Keratinocyte (primary cell): Measurements from ENCODE around the gene PYCR2. TPM values are rescaled to one million over a fixed set of nuclear protein-coding genes. Genes with fewer than 3 reads are reported as not detected.

Experiments
- DNase-seq: peaks from one replicate; pipeline ENCODE4 v3.0.0-alpha.2; 2011; ENCODE audit warnings: low read depth, missing footprints, low spot score
- FAIRE-seq: peaks from 2 replicates; lab custom pipeline; 2011; peaks lifted over from hg19 to GRCh38; lab: Jason Lieb, UNC
- H2AFZ ChIP-seq: 2 replicates; pipeline ENCODE4 v1.6.0; 2012; ENCODE audit warnings: low read length, control low read depth, inconsistent platforms; ENCODE audit not compliant: control insufficient read depth
- H3K27ac ChIP-seq: 2 replicates; pipeline ENCODE4 v1.5.1; 2011; ENCODE audit warnings: low read length; ENCODE audit not compliant: control insufficient read depth, insufficient read depth
- H3K27me3 ChIP-seq: 3 replicates; pipeline ENCODE4 v1.6.0; 2011; ENCODE audit warnings: low read length; ENCODE audit not compliant: control insufficient read depth, insufficient read depth; ENCODE audit errors: extremely low read depth
- H3K36me3 ChIP-seq, 2 experiments: 2 replicates in 1 of 2; 3 replicates in 1 of 2; pipeline ENCODE4 v1.5.1; 2011; ENCODE audit warnings: low read length in 2 of 2, mild to moderate bottlenecking in 1 of 2; ENCODE audit not compliant: control insufficient read depth in 2 of 2, insufficient read depth in 2 of 2; ENCODE audit errors: extremely low read depth in 1 of 2
- H3K4me1 ChIP-seq: 3 replicates; pipeline ENCODE4 v1.5.1; 2011; ENCODE audit warnings: low read length; ENCODE audit not compliant: control insufficient read depth, insufficient read depth; ENCODE audit errors: extremely low read depth
- H3K4me2 ChIP-seq: 3 replicates; pipeline ENCODE4 v1.6.0; 2011; ENCODE audit warnings: low read depth, low read length; ENCODE audit not compliant: control insufficient read depth, insufficient read depth; ENCODE audit errors: extremely low read depth
- H3K4me3 ChIP-seq, 3 experiments: fragments of 200-600 bp in 1 of 3; sonication (generic) in 1 of 3; 2 replicates in 2 of 3; 3 replicates in 1 of 3; pipeline ENCODE4 v1.5.1; 2011 to 2016; ENCODE audit warnings: low read length in 3 of 3, mild to moderate bottlenecking in 3 of 3, control low read depth in 2 of 3, inconsistent platforms in 1 of 3, low read depth in 1 of 3, mixed read lengths in 1 of 3, mixed run types in 1 of 3, moderate library complexity in 1 of 3; ENCODE audit not compliant: control insufficient read depth in 2 of 3, insufficient read depth in 2 of 3; ENCODE audit errors: extremely low read depth in 1 of 3
- H3K79me2 ChIP-seq: 2 replicates; pipeline ENCODE4 v1.6.0; 2012; ENCODE audit warnings: low read length; ENCODE audit not compliant: control insufficient read depth, insufficient read depth
- H3K9ac ChIP-seq: 3 replicates; pipeline ENCODE4 v1.6.0; 2011; ENCODE audit warnings: low read length; ENCODE audit not compliant: control insufficient read depth, insufficient read depth; ENCODE audit errors: extremely low read depth
- H3K9me1 ChIP-seq: 3 replicates; pipeline ENCODE4 v1.6.0; 2011; ENCODE audit warnings: low read length; ENCODE audit not compliant: control insufficient read depth, insufficient read depth; ENCODE audit errors: extremely low read depth
- H3K9me3 ChIP-seq: 2 replicates; pipeline ENCODE4 v1.5.1; 2012; ENCODE audit warnings: low read depth, low read length; ENCODE audit not compliant: control insufficient read depth
- H4K20me1 ChIP-seq: 3 replicates; pipeline ENCODE4 v1.6.0; 2011; ENCODE audit warnings: low read length; ENCODE audit not compliant: control insufficient read depth, insufficient read depth; ENCODE audit errors: extremely low read depth
- CTCF ChIP-seq, 3 experiments: IDR thresholded peaks in 1 of 3; conservative IDR thresholded peaks in 1 of 3; optimal IDR thresholded peaks in 1 of 3; 2 replicates in 2 of 3; 3 replicates in 1 of 3; pipeline versions ENCODE3 to v1.5.1; 2011; ENCODE audit warnings: low read length in 3 of 3, mild to moderate bottlenecking in 3 of 3, moderate library complexity in 2 of 3, control low read depth in 1 of 3, inconsistent platforms in 1 of 3; ENCODE audit not compliant: insufficient read depth in 2 of 3; ENCODE audit errors: extremely low read depth in 1 of 3
- EZH2 ChIP-seq: IDR thresholded peaks from one replicate; pipeline ENCODE4 v1.6.1; 2012; ENCODE audit warnings: inconsistent platforms, mild to moderate bottlenecking, low read length, moderate library complexity
- dilution Hi-C: fragments of 300-500 bp; cut with MboI; formaldehyde crosslinking; loops from one replicate; pipeline ENCODE4 v1.7.0; 2020; ENCODE audit warnings: low sequenced_read_pairs; ENCODE audit not compliant: extremely low pct_ligation_motif_present
- polyA plus RNA-seq, 5 experiments: library from polyadenylated mRNA; depleted of rRNA in 3 of 5; stranded (reverse) in 3 of 5; stranded (forward) in 1 of 5; unstranded in 1 of 5; fragments of >200 nt; gene quantifications; 1 replicate in 1 of 5; 2 replicates in 3 of 5; 3 replicates in 1 of 5; pipeline versions ENCODE4 v1.2.1 to v1.2.3, GENCODE V29; 2011 to 2012; ENCODE audit warnings: missing spikeins in 2 of 5, low read depth in 1 of 5, low replicate concordance in 1 of 5

The PYCR2 gene
- polyA plus RNA-seq, 1 donor (not counting 4 experiments of a cell fraction or from before 2014, with no cell fraction given) = 45.5 TPM

DNA sequence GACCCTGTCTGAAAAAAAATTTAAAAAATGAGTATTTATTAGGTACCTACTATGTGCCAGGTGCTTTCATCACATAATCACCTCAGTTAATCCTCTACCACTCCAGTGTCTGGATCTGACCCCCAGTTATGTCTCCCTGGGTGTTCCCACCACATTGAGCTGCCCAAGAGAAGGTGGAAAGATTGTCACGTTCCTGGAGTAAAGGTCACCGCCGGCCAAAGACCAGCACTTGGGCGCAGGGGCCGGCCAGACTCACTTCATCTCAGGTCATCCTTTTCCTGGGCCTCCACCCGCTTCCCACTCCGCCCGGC is 714 bp downstream of the PYCR2 start:
- peaks cover 4 to 20% of the 10 kb centered on the region in 2 experiments for H3K36me3 ChIP-seq
- DNase-seq (no peak), FAIRE-seq (no peak)
- TF ChIP-seq CTCF (optimal IDR thresholded peaks at IDR 0.05 in 1 of 3, IDR thresholded peaks at IDR 0.05 in 1 of 3, conservative IDR thresholded peaks at IDR 0.05 in 1 of 3; ENCODE audit: extremely low read depth in 1 of 3, insufficient read depth in 2 of 3, low read length in 3 of 3) (no peak), EZH2 (no peak)
- H3K4me3 ChIP-seq = peak overlapping the region; percentile 94 to 98 (median 97)
- H3K4me1 ChIP-seq = peaks cover 40% of the 10 kb centered on the region
- peaks cover 6% of the 10 kb centered on the region for H3K9me1 ChIP-seq
- H3K9me3 ChIP-seq = no peaks in the 10 kb centered on the region
- peak overlapping the region; percentile 93 for H3K27ac ChIP-seq
- H3K27me3 ChIP-seq = no peaks in the 10 kb centered on the region
- H3K4me2 ChIP-seq = peak overlapping the region; percentile 93
- peaks cover 11% of the 10 kb centered on the region for H3K79me2 ChIP-seq
- peak overlapping the region; percentile 77 for H2AFZ ChIP-seq
- dilution Hi-C loops = no loop called here
- H3K9ac ChIP-seq = peak overlapping the region; percentile 95
- peaks cover 7% of the 10 kb centered on the region for H4K20me1 ChIP-seq

DNA sequence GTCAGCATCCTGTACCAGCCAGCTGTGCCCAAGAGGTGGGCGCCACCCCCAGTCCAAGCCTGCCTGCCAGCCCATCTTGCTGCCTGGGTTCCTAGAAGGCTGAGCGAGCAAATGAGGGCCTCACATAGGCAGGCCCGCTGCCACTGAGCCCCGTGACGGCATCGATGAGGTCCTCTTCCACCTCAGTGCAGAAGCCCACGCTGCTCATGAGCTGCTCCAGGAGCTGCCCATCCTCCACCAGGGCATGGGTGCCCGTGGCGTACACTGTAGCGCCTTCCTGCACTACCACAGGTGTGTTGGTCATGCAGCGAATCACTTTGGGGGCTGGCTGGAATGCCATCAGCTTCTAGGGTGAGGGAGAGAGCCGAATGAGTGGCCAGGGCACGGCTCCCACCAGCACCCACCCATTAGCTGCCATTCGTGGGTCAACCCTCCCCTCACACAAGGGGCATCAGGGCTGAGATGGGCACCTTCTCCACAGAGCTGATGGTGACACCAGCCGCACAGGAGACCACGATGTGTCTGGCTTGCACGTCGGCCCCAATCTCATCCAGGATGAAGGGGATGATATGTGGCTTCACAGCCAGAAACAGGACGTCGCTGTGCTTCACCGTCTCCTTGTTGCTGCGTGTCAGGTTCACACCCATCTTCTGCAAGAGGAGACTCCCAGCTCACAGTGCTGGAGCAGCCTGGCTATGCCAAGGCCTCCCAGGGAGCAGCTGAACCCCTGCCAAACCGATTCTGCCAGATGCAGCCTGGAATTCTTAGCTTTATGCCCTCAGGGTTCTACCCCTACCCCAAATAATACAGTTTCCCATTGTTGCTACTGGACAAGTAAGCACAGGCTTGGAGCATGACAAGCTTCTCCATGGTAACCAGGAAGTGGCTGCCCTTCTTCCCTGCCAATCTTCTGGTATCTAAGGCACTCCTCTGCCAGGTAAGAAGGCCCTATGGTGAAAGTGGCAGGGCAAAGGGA is 2.0 kb downstream of the PYCR2 start:
- Histone ChIP-seq H2AFZ (no peak overlapping the region), H3K79me2 (peaks cover 11% of the 10 kb centered on the region), H3K4me2 (peak overlapping the region; percentile 93), H3K9me1 (peaks cover 6% of the 10 kb centered on the region), H4K20me1 (peaks cover 7% of the 10 kb centered on the region), H3K27me3 (no peaks in the 10 kb centered on the region), H3K9me3 (no peaks in the 10 kb centered on the region), H3K36me3 (peaks cover 4 to 22% of the 10 kb centered on the region in 2 experiments), H3K4me1 (peaks cover 44% of the 10 kb centered on the region), H3K27ac (peak overlapping the region; percentile 77), H3K9ac (peak overlapping the region; percentile 95), H3K4me3 (peak overlapping the region; percentile 12 to 98 (median 97))
- dilution Hi-C loops = no loop called here
- TF ChIP-seq CTCF (optimal IDR thresholded peaks at IDR 0.05 in 1 of 3, IDR thresholded peaks at IDR 0.05 in 1 of 3, conservative IDR thresholded peaks at IDR 0.05 in 1 of 3; ENCODE audit: extremely low read depth in 1 of 3, insufficient read depth in 2 of 3, low read length in 3 of 3) (no peak), EZH2 (no peak)
- DNase-seq = peak; percentile 96
- peak; percentile 94 for FAIRE-seq
